Aorta (tissue), 5 donors: ENCODE results near the gene NFX1. TPM values are rescaled to one million over a fixed set of nuclear protein-coding genes. Genes with fewer than 3 reads are reported as not detected.

Experiments used
- ATAC-seq: fragments of 200-7000 bp; cut with Tn5 transposase; one replicate; pipeline ENCODE4 v1.9.1; 2022; ENCODE audit warnings: moderate library complexity; ENCODE audit not compliant: low FRiP score
- DNase-seq, 2 donors: peaks; one replicate each; pipeline ENCODE4 v3.0.0-alpha.2; 2020
- H3K27ac ChIP-seq, 2 donors: one replicate each; pipeline ENCODE4 v1.5.1; 2013; ENCODE audit warnings: low read length in 2 of 2, mild to moderate bottlenecking in 2 of 2, moderate library complexity in 2 of 2, control low read depth in 1 of 2, inconsistent platforms in 1 of 2, low read depth in 1 of 2
- H3K27me3 ChIP-seq, 2 donors: one replicate each; pipeline ENCODE4 v1.6.1; 2013; ENCODE audit warnings: control low read depth in 1 of 2, low read length in 1 of 2, mild to moderate bottlenecking in 1 of 2, moderate library complexity in 1 of 2; ENCODE audit not compliant: insufficient read depth in 2 of 2, control insufficient read depth in 1 of 2
- H3K36me3 ChIP-seq, 2 donors: one replicate each; pipeline ENCODE4 v1.6.1; 2013; ENCODE audit warnings: control low read depth in 1 of 2, low read length in 1 of 2, mild to moderate bottlenecking in 1 of 2; ENCODE audit not compliant: insufficient read depth in 2 of 2, control insufficient read depth in 1 of 2
- H3K4me1 ChIP-seq, 2 donors: one replicate each; pipeline ENCODE4 v1.6.1; 2013; ENCODE audit warnings: low read length in 2 of 2, control low read depth in 1 of 2, mild to moderate bottlenecking in 1 of 2, moderate library complexity in 1 of 2; ENCODE audit not compliant: insufficient read depth in 2 of 2, control insufficient read depth in 1 of 2
- H3K4me3 ChIP-seq, 2 donors: one replicate each; pipeline ENCODE4 v1.5.1; 2013; ENCODE audit warnings: low read length in 2 of 2, control low read depth in 1 of 2, mild to moderate bottlenecking in 1 of 2
- H3K9me3 ChIP-seq: one replicate; pipeline ENCODE4 v1.6.1; 2013; ENCODE audit warnings: mild to moderate bottlenecking, low read length; ENCODE audit not compliant: control insufficient read depth
- WGBS, 2 donors: extraction: QIAGEN DNeasy Blood & Tissue Kit; methylation state at CpG; one replicate each; pipeline ENCODE4 v1.1.7; 2013; 5-methylcytosine and 5-hydroxymethylcytosine counted together
- intact Hi-C, 2 donors: fragments of 100-400 bp; cut with DNase I; formaldehyde crosslinking; loops; one replicate each; pipeline versions ENCODE4 v1.14.2 to v1.15.0; 2022
- polyA plus RNA-seq, 2 donors: library from polyadenylated mRNA; stranded (reverse); fragments of 200-250 nt; gene quantifications; one replicate each; pipeline ENCODE4 v1.2.3, GENCODE V29; 2013
- total RNA-seq, 2 donors: library from RNA; stranded (reverse); fragmentation: NEBNext Ultra II Directional; extraction: Animal tissue kit (Norgen Biotek cat#: 25700); gene quantifications; one replicate each; pipeline ENCODE4 v1.2.1, GENCODE V29; 2021
- donor health status: healthy with polysubstance abuse.
- donor health status: Bipolar disorder and iron deficiency.
- donor health status: DM: no; HTN: no; CAD: no.
- donor health status: DM: no; HTN: no; CAD: no.
- donor health status: DM: yes; HTN: yes; CAD: no.

NFX1 gene
- total and polyA plus RNA-seq, 4 donors: 21.4 to 38.3 (median 29.7) TPM

DNA sequence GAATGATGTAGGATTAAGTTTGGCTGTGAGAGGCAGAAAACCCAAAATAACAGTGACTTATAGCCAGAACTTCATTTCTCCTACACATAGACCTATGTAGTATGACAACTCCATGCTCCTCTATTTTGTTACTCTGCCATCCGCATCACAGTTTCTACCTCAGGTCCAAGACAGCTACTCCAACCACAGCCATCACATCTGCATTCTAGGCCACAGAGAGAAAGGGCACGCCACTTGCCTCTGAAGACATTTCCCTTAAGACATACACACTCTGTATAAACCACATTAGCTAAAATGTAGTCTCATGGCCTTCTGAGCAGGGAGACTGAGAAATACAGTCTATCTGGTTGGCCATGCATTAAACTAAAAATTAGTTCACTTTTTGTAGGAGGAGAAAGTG is 40.3 kb upstream of the NFX1 start:
- H3K27me3 ChIP-seq: no peaks in the 10 kb centered on the region
- no peak for ATAC-seq
- no peak for DNase-seq
- H3K36me3 ChIP-seq: peaks cover 0 to 4% of the 10 kb centered on the region in 2 donors
- intact Hi-C loops: no loop called here
- no peak overlapping the region for H3K27ac ChIP-seq
- H3K4me3 ChIP-seq: no peak overlapping the region
- H3K9me3 ChIP-seq: no peaks in the 10 kb centered on the region
- WGBS, 2 donors: 95% methylated on average over 2 of the region's 2 CpGs
- H3K4me1 ChIP-seq: no peaks in the 10 kb centered on the region

DNA sequence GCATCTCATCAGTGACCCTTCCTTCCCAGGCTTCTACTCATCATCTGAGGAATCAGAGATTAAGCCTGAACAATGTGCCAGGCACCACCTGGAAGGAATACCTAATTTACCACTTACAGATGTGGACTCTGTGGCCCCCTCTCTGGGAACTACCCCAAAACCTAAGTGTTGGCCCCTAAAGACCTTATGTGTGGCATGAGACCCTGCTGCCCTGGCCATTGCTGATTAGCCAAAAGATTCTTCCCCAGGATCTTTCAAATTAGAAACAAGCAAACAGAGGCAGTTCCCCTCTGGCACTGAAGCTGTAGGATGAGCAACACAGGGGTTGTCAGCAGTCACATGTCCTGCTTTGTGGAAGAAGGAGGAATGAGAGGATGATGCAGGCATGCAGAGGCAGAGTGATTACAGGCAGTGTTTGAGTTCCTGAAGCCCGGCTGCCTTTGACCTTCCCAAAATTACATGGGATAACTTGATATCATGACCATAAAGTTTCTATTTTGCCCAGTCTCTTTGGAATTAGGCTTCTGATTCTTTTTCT is 39.8 kb upstream of the NFX1 start:
- H3K4me1 ChIP-seq: no peaks in the 10 kb centered on the region
- DNase-seq (no peak), ATAC-seq (no peak)
- peaks cover 0 to 8% of the 10 kb centered on the region in 2 donors for H3K36me3 ChIP-seq
- WGBS, 2 donors: 82 to 92% methylated on average over 1 of the region's 1 CpG
- no peaks in the 10 kb centered on the region for H3K9me3 ChIP-seq
- intact Hi-C loops: no loop called here
- no peak overlapping the region for H3K4me3 ChIP-seq
- no peak overlapping the region for H3K27ac ChIP-seq
- H3K27me3 ChIP-seq: no peaks in the 10 kb centered on the region

DNA sequence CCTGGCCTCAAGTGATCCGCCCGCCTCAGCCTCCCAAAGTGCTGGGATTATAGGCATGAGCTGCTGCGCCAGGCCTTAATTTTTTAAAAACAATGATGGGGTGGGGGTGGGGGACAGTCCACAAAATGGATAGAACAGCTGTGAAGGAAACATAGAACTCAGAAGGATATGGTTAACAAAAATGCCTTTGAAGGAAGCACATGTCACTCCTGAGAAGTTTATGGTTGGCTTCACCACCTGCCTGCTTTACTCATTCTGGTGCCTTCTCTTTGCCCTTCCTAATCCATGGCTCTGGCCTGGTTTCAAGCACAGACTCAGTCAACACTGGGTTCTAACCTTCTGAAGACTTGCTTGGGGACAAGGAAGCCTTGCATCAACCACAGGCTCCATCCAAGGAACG is 36.1 kb upstream of the NFX1 start:
- H3K9me3 ChIP-seq: no peaks in the 10 kb centered on the region
- no peak for DNase-seq
- H3K4me1 ChIP-seq: no peaks in the 10 kb centered on the region
- intact Hi-C loops: no loop called here
- ATAC-seq: no peak
- 94 to 96% methylated on average over 4 of the region's 4 CpGs for WGBS, 2 donors
- peaks cover 7 to 16% of the 10 kb centered on the region in 2 donors for H3K36me3 ChIP-seq
- H3K27ac ChIP-seq: no peak overlapping the region
- no peaks in the 10 kb centered on the region for H3K27me3 ChIP-seq
- H3K4me3 ChIP-seq: no peak overlapping the region

DNA sequence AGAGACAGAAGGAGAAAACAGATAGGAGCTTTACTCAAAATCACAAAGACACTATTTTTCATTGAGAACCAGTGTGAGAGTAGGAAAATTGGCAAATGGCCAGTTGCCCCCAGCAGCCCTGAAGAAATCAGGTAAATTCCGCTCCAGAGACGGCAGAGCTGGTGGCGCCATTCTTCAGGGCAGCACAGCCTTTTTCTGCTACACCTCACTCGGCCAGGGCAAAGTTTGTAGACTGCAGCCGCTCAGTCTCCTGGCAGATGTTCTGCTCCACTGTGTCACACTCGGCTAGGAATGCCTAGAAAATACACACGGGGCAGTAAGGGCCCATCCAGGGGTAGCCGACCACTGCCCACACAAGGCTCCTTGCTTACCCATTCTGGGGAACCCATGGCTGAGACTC is 35.3 kb upstream of the NFX1 start:
- Histone ChIP-seq H3K4me1 (no peaks in the 10 kb centered on the region), H3K9me3 (no peaks in the 10 kb centered on the region), H3K27me3 (no peaks in the 10 kb centered on the region), H3K27ac (no peak overlapping the region), H3K4me3 (no peak overlapping the region), H3K36me3 (peaks cover 7 to 16% of the 10 kb centered on the region in 2 donors)
- DNase-seq (no peak), ATAC-seq (no peak)
- intact Hi-C loops: no loop called here
- 92% methylated on average over 8 of the region's 8 CpGs for WGBS, 2 donors

DNA sequence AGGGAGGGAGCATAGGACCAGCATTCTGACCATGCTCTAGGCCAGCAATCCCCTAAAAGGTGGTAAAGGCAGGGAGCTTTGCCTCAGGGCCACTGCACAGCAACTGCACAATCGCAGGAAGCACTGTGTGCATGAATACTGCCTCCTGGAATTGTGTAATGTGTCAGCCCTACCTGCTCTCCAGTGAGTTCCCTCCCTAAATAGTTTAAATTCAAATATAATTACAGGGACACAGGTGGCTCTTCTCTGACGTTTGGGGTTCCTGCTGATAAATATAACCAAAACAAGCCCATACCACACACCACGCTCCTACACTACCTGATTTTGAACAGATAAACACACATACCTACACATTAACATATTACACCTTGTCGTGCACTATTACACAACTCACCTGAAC is 34.8 kb upstream of the NFX1 start:
- H3K4me3 ChIP-seq: no peak overlapping the region
- DNase-seq (no peak), ATAC-seq (no peak)
- no peaks in the 10 kb centered on the region for H3K9me3 ChIP-seq
- peaks cover 7 to 19% of the 10 kb centered on the region in 2 donors for H3K36me3 ChIP-seq
- H3K27me3 ChIP-seq: no peaks in the 10 kb centered on the region
- no peaks in the 10 kb centered on the region for H3K4me1 ChIP-seq
- 88 to 90% methylated on average over 4 of the region's 4 CpGs for WGBS, 2 donors
- intact Hi-C loops: no loop called here
- H3K27ac ChIP-seq: no peak overlapping the region

DNA sequence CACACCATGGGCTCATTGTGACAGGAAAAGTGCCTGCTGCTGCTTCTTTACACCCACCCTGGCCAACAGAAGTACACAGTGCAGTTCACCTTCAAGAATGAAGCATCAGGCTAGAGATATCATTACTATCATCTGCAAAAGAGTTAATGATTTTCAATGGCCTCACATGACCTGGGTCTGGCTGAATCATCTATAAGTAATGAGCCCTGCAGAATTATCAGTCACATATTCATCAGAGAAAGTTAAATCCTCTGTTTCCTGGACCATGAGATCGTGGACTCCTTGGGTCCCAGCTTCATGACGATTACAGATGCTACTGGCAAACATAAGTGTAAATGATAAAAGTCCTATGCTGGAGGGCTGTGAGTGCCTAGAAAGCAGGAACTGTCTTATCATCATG is 34.1 kb upstream of the NFX1 start:
- DNase-seq: no peak
- Histone ChIP-seq H3K27ac (no peak overlapping the region), H3K36me3 (peaks cover 7 to 19% of the 10 kb centered on the region in 2 donors), H3K27me3 (no peaks in the 10 kb centered on the region), H3K4me1 (no peaks in the 10 kb centered on the region), H3K9me3 (no peaks in the 10 kb centered on the region), H3K4me3 (no peak overlapping the region)
- intact Hi-C loops: no loop called here
- no peak for ATAC-seq
- WGBS, 2 donors: 90% methylated on average over 2 of the region's 2 CpGs

DNA sequence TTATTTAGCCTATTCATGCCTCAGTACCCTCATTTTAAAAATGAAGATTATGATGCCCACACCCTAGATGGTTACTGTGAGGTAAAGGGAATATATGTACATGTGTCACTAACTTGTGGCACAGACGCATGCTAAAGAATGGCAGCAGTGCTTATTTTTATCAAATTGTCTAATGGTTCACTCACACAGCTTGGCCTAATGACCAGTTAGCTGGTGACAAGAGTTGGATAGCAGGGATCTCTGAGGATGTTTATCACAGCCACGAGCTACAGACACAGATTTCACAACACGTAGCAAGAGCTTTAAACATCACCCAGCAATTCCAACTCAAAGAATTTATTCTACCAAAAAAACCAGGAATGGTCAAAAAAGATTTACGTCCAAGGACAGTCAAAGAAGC is 33.0 kb upstream of the NFX1 start:
- Histone ChIP-seq H3K4me1 (no peaks in the 10 kb centered on the region), H3K9me3 (no peaks in the 10 kb centered on the region), H3K4me3 (no peak overlapping the region), H3K27me3 (no peaks in the 10 kb centered on the region), H3K36me3 (peaks cover 7 to 19% of the 10 kb centered on the region in 2 donors), H3K27ac (no peak overlapping the region)
- intact Hi-C loops: no loop called here
- DNase-seq (no peak), ATAC-seq (no peak)
- WGBS, 2 donors: 87 to 88% methylated on average over 4 of the region's 4 CpGs

DNA sequence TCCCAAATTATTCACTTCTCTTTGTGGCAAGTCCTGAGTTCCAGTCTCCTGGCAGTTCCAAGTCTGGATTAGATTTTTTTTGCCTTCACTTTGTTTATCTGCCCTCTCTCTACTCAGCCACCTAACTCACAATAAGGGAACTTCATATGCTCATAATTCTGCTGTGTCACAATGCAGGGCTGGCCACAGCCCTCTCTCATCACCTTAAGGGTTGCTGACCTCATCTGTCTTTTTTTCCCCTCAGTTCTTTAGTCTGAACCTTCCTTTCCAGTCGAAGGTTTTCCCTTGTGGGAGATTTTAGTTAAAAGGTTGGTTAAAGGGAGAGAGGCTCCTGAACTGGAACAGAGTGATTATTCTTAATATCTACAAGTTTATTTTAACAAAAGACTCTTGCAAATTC is 29.9 kb upstream of the NFX1 start:
- ATAC-seq (no peak), DNase-seq (no peak)
- intact Hi-C loops: no loop called here
- peaks cover 7 to 11% of the 10 kb centered on the region in 2 donors for H3K36me3 ChIP-seq
- H3K4me1 ChIP-seq: no peaks in the 10 kb centered on the region
- no peak overlapping the region for H3K27ac ChIP-seq
- H3K27me3 ChIP-seq: no peaks in the 10 kb centered on the region
- WGBS, 2 donors: 75 to 85% methylated on average over 1 of the region's 1 CpG
- H3K4me3 ChIP-seq: no peak overlapping the region
- no peaks in the 10 kb centered on the region for H3K9me3 ChIP-seq

DNA sequence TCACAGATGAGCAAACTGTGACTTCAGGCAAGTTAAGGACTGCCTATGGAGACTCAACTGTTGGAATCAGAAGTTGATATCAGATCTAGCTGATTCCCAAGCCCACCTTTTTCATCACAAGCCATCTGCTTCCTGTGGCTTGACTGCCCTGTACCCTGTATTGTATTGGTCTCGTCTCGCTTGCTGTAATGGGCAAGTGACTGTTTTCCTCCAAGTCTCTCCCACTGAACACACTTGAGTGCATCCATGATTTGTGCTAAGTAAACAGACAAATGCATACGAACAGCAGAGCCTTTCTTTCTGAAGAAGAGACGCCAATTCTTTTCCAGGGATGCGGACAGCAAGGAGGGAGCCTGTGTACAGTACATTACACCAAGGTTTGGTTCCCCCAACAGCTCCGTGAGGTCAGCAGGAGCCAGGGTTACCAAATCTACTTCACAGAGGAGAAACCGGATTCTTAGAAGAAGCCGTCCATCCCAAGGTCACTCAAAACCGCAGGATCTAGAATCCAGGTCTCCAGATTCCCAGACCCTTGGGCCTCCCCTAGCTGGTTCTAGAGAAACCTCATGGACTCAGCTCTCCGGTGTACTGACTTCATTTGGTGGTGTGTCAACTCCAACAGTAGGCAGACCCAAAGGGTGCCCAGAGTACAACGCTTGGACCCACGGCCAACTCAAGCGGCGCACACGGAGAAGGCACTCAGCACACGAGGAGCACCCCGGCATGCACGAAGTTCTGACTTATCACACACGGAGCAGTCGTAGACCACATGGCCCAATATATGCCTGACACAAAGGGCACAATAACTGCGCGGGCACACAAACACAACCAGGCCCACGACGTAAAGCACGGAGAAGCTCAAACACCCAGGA is 26.9 kb upstream of the NFX1 start:
- Histone ChIP-seq H3K36me3 (peaks cover 0 to 2% of the 10 kb centered on the region in 2 donors), H3K27me3 (no peaks in the 10 kb centered on the region), H3K4me3 (peak overlapping the region; percentile 42 to 58), H3K4me1 (peaks cover 0 to 2% of the 10 kb centered on the region in 2 donors), H3K9me3 (no peaks in the 10 kb centered on the region), H3K27ac (no peak overlapping the region)
- intact Hi-C loops: loop anchor here in 1 of 2 donors (1.0 kb wide), 1 partner anchor 27 kb away; the partner anchor contains the start of gene NFX1
- ATAC-seq (peak; percentile 24), DNase-seq (no peak)
- WGBS, 2 donors: 11% methylated on average over 24 to 25 of the region's 25 CpGs
